WTC11 (cell line): ENCODE results near the gene C15orf39. TPM values are rescaled to one million over a fixed set of nuclear protein-coding genes. Genes with fewer than 3 reads are reported as not detected.

Experiments used
- ATAC-seq: fragments of 200-7000 bp; cut with Tn5 transposase; 2 replicates; pipeline ENCODE4 v1.10.0; 2021; ENCODE audit warnings: mild to moderate bottlenecking, moderate library complexity
- CTCF ChIA-PET: fragments of 300-600 bp; sonication (Branson Sonifier 250); formaldehyde crosslinking; loops from one replicate; lab custom pipeline; 2021; ENCODE audit warnings: antibody characterized with exemption; lab: Charles Lee
- POLR2A ChIA-PET: fragments of 350-600 bp; sonication (Branson Sonifier 250); formaldehyde crosslinking; loops from one replicate; lab custom pipeline; 2021; ENCODE audit warnings: antibody characterized with exemption; lab: Charles Lee
- DNase-seq: peaks from one replicate; pipeline ENCODE4 v3.0.0; 2021; ENCODE audit warnings: low spot score
- H3K27ac Mint-ChIP-seq: 2 replicates; pipeline ENCODE4 v1.8.0; 2021; ENCODE audit warnings: mixed read lengths
- H3K27me3 Mint-ChIP-seq: 2 replicates; pipeline ENCODE4 v1.8.0; 2021; ENCODE audit warnings: low read depth, mild to moderate bottlenecking, moderate library complexity, mixed read lengths
- H3K36me3 Mint-ChIP-seq: 2 replicates; pipeline ENCODE4 v1.8.0; 2021; ENCODE audit warnings: mixed read lengths
- H3K4me1 Mint-ChIP-seq: 2 replicates; pipeline ENCODE4 v1.8.0; 2022; ENCODE audit warnings: mixed read lengths
- H3K4me3 Mint-ChIP-seq: 2 replicates; pipeline ENCODE4 v1.8.0; 2021; ENCODE audit warnings: mild to moderate bottlenecking, moderate library complexity, mixed read lengths
- H3K9me3 Mint-ChIP-seq: 2 replicates; pipeline ENCODE4 v1.8.0; 2021; ENCODE audit warnings: mixed read lengths
- CBFB ChIP-seq: sonication (generic); formaldehyde crosslinking; IDR thresholded peaks from 2 replicates; pipeline ENCODE4 v1.8.1; 2022; ENCODE audit warnings: mild to moderate bottlenecking, low read depth, missing genetic modification reagents
- E2F1 ChIP-seq: sonication (generic); formaldehyde crosslinking; IDR thresholded peaks from 2 replicates; pipeline ENCODE4 v1.8.0; 2022; ENCODE audit warnings: mild to moderate bottlenecking, missing genetic modification reagents
- ERG ChIP-seq: fragments of 250-450 bp; sonication (Bioruptor Pico); IDR thresholded peaks from 2 replicates; pipeline ENCODE4 v1.8.0; 2021; ENCODE audit warnings: mild to moderate bottlenecking
- FOXJ3 ChIP-seq: sonication (generic); formaldehyde crosslinking; IDR thresholded peaks from 2 replicates; pipeline ENCODE4 v1.9.0; 2021; ENCODE audit warnings: missing genetic modification reagents, mild to moderate bottlenecking, borderline replicate concordance
- PRDM15 ChIP-seq: sonication (generic); formaldehyde crosslinking; IDR thresholded peaks from 2 replicates; pipeline ENCODE4 v1.8.0; 2022; ENCODE audit warnings: missing genetic modification reagents
- TP53 ChIP-seq: sonication (generic); formaldehyde crosslinking; IDR thresholded peaks from 2 replicates; pipeline ENCODE4 v1.8.1; 2023; ENCODE audit warnings: mild to moderate bottlenecking, missing genetic modification reagents
- USF1 ChIP-seq: sonication (generic); formaldehyde crosslinking; IDR thresholded peaks from 2 replicates; pipeline ENCODE4 v1.8.0; 2022; ENCODE audit warnings: mild to moderate bottlenecking, missing genetic modification reagents
- ZNF232 ChIP-seq: sonication (generic); formaldehyde crosslinking; IDR thresholded peaks from 2 replicates; pipeline ENCODE4 v1.8.0; 2022; ENCODE audit warnings: mild to moderate bottlenecking, missing genetic modification reagents
- ZNF416 ChIP-seq: fragments of 250-450 bp; sonication (Bioruptor Pico); IDR thresholded peaks from 2 replicates; pipeline ENCODE4 v1.9.0; 2021; ENCODE audit warnings: mild to moderate bottlenecking, inconsistent platforms
- ZNF423 ChIP-seq: fragments of 250-450 bp; sonication (Bioruptor Pico); IDR thresholded peaks from 2 replicates; pipeline ENCODE4 v2.1.2; 2022; ENCODE audit warnings: mild to moderate bottlenecking, moderate library complexity
- total RNA-seq: library from RNA; stranded (reverse); gene quantifications from 3 replicates; pipeline ENCODE4 v1.2.3, GENCODE V29; 2021
- TF ChIP-seq, protein P1 (sequence below): sonication (generic); formaldehyde crosslinking; IDR thresholded peaks from 2 replicates; pipeline ENCODE4 v1.8.1; 2023; ENCODE audit warnings: mild to moderate bottlenecking, missing genetic modification reagents
- TF ChIP-seq, protein P2 (sequence below): fragments of 250-450 bp; sonication (Bioruptor Pico); IDR thresholded peaks from 2 replicates; pipeline ENCODE4 v1.9.0; 2021; ENCODE audit warnings: moderate library complexity, mild to moderate bottlenecking, inconsistent platforms, borderline replicate concordance

Gene C15orf39
- total RNA-seq, 1 experiment from 2014 or later = 52.8 TPM

DNA sequence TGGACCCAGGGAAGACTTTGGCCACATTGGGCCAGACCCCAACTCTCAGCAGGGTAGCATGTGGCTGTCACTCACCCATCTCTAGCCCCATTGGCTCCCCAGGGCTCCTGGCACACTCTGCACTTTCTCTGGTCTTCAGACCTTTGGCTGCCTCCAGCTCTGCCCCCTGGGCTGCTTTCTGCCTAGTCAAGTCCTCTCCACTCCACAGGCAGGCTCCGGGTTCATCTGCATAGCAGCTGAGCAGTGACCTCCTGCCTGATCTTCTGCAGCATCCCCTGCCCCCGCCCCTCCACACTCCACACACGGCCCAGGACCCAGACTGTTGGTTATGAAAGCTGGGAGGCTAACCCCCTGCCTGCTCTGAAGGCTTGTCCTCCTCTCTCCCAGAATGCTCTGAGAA lies 8.4 kb upstream of the C15orf39 start:
- TF ChIP-seq TP53 (CRISPR knock-in tag) = no peak
- TF ChIP-seq ZNF232 (CRISPR knock-in tag) = no peak
- peak; percentile 38; the same call in 1 of the 2 replicates for TF ChIP-seq ZNF423
- no peak for TF ChIP-seq ZNF416 (CRISPR knock-in tag)
- CTCF ChIA-PET = interaction anchor here (1.1 to 5.6 kb wide), 3 partner anchors 10 to 164 kb away, joined by 3 to 24 read pairs (median 10); no protein-coding TSS in a partner anchor
- no peak overlapping the region for H3K4me3 Mint-ChIP-seq
- ATAC-seq (no peak), DNase-seq (no peak)
- peaks cover 28% of the 10 kb centered on the region for H3K9me3 Mint-ChIP-seq
- POLR2A ChIA-PET = no interaction called here
- H3K4me1 Mint-ChIP-seq = peaks cover 22% of the 10 kb centered on the region
- H3K27ac Mint-ChIP-seq = no peak overlapping the region
- peaks cover 13% of the 10 kb centered on the region for H3K36me3 Mint-ChIP-seq
- peaks cover 6% of the 10 kb centered on the region for H3K27me3 Mint-ChIP-seq

- Mint-ChIP-seq H3K36me3 (peaks cover 13% of the 10 kb centered on the region), H3K9me3 (peaks cover 28% of the 10 kb centered on the region), H3K4me1 (peaks cover 29% of the 10 kb centered on the region), H3K4me3 (no peak overlapping the region), H3K27me3 (peaks cover 6% of the 10 kb centered on the region), H3K27ac (no peak overlapping the region)
- TF ChIP-seq, protein P1, sequence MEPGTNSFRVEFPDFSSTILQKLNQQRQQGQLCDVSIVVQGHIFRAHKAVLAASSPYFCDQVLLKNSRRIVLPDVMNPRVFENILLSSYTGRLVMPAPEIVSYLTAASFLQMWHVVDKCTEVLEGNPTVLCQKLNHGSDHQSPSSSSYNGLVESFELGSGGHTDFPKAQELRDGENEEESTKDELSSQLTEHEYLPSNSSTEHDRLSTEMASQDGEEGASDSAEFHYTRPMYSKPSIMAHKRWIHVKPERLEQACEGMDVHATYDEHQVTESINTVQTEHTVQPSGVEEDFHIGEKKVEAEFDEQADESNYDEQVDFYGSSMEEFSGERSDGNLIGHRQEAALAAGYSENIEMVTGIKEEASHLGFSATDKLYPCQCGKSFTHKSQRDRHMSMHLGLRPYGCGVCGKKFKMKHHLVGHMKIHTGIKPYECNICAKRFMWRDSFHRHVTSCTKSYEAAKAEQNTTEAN (CRISPR knock-in tag) = no peak
- no peak for TF ChIP-seq CBFB (CRISPR knock-in tag)
- no peak for TF ChIP-seq PRDM15 (CRISPR knock-in tag)
- TF ChIP-seq ZNF423 = 0 out of 2 replicates have a peak, but pooled peaks have one; percentile 4
- TF ChIP-seq, protein P2, sequence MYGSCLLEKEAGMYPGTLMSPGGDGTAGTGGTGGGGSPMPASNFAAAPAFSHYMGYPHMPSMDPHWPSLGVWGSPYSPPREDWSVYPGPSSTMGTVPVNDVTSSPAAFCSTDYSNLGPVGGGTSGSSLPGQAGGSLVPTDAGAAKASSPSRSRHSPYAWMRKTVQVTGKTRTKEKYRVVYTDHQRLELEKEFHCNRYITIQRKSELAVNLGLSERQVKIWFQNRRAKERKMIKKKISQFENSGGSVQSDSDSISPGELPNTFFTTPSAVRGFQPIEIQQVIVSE (CRISPR knock-in tag) = no peak
- TF ChIP-seq ERG (CRISPR knock-in tag) = no peak
- no peak for TF ChIP-seq FOXJ3 (CRISPR knock-in tag)
- DNase-seq = no peak
- no peak for ATAC-seq
- POLR2A ChIA-PET = interaction anchor here (1.5 kb wide), 1 partner anchor 171 kb away, joined by 3 read pairs; the partner anchor contains the start of gene PPCDC
- CTCF ChIA-PET = interaction anchor here (1.1 to 5.6 kb wide), 5 partner anchors 10 to 164 kb away, joined by 3 to 24 read pairs (median 5); no protein-coding TSS in a partner anchor
These were observed 7.7 kb upstream of the C15orf39 start for GRCh38 chr15:75193976-75194375.

GRCh38 chr15:75194397-75194796 lies 7.3 kb upstream of the C15orf39 start:
- ChIA-PET CTCF (interaction anchor here (1.5 to 5.6 kb wide), 4 partner anchors 10 to 165 kb away, joined by 3 to 24 read pairs (median 8); no protein-coding TSS in a partner anchor), POLR2A (interaction anchor here (1.5 kb wide), 1 partner anchor 171 kb away, joined by 3 read pairs; the partner anchor contains the start of gene PPCDC)
- peaks cover 26% of the 10 kb centered on the region for H3K9me3 Mint-ChIP-seq
- no peak for DNase-seq
- peaks cover 5% of the 10 kb centered on the region for H3K27me3 Mint-ChIP-seq
- ATAC-seq = no peak
- H3K4me3 Mint-ChIP-seq = no peak overlapping the region
- peaks cover 13% of the 10 kb centered on the region for H3K36me3 Mint-ChIP-seq
- H3K27ac Mint-ChIP-seq = no peak overlapping the region
- TF ChIP-seq, protein P1 (CRISPR knock-in tag) = no peak
- TF ChIP-seq E2F1 (CRISPR knock-in tag) (no peak), CBFB (CRISPR knock-in tag) (no peak), USF1 (no peak)
- peaks cover 33% of the 10 kb centered on the region for H3K4me1 Mint-ChIP-seq
